NCI-H2107 (cell line): ENCODE measurements around the gene SNRPB.

ENCODE experiments used
- DNase-seq: peaks from one replicate; lab custom pipeline; 2025; lab: John Stamatoyannopoulos, UW

SNRPB gene

GRCh38 chr20:2475850-2476741, 5.5 kb upstream of the SNRPB start:
- no peak for DNase-seq

GRCh38 chr20:2473516-2473915, 2.9 kb upstream of the SNRPB start:
- no peak for DNase-seq

GRCh38 chr20:2469991-2470422, 582 bp downstream of the SNRPB start:
- no peak for DNase-seq

- DNase-seq: no peak
Observed at GRCh38 chr20:2468581-2469407, 1.8 kb downstream of the SNRPB start.

GRCh38 chr20:2467412-2467811, 3.2 kb downstream of the SNRPB start:
- no peak for DNase-seq

- no peak for DNase-seq
Observed at GRCh38 chr20:2465100-2465499, 5.5 kb downstream of the SNRPB start.

- DNase-seq: no peak
Observed at GRCh38 chr20:2463616-2464365, 6.8 kb downstream of the SNRPB start.

GRCh38 chr20:2462484-2462883, 8.1 kb downstream of the SNRPB start:
- DNase-seq: no peak

GRCh38 chr20:2460752-2461424, 9.7 kb downstream of the SNRPB start:
- DNase-seq: no peak

- DNase-seq: no peak
Observed at GRCh38 chr20:2459981-2460751, 10.4 kb downstream of the SNRPB start.

GRCh38 chr20:2458919-2459499, 11.6 kb downstream of the SNRPB start:
- no peak for DNase-seq

- DNase-seq: no peak
Observed at GRCh38 chr20:2455771-2456497, 14.7 kb downstream of the SNRPB start.

GRCh38 chr20:2453792-2454191, 16.8 kb downstream of the SNRPB start:
- no peak for DNase-seq

GRCh38 chr20:2451939-2452732, 18.5 kb downstream of the SNRPB start:
- peak; percentile 22 for DNase-seq

- DNase-seq: no peak
Observed at GRCh38 chr20:2451422-2451821, 19.2 kb downstream of the SNRPB start.

- no peak for DNase-seq
Observed at GRCh38 chr20:2449386-2449785, 21.2 kb downstream of the SNRPB start.

- DNase-seq: no peak
Observed at GRCh38 chr20:2446845-2447244, 23.7 kb downstream of the SNRPB start.

GRCh38 chr20:2431185-2431584, 39.4 kb downstream of the SNRPB start:
- no peak for DNase-seq

- no peak for DNase-seq
Observed at GRCh38 chr20:2430538-2430937, 40.1 kb downstream of the SNRPB start.
